Measurements from ENCODE around the gene DUSP22. TPM values are rescaled to one million over a fixed set of nuclear protein-coding genes. Genes with fewer than 3 reads are reported as not detected.

The DUSP22 gene
- total RNA-seq, 2 donors from 2014 or later: 23.3 to 27.4 TPM

DNA sequence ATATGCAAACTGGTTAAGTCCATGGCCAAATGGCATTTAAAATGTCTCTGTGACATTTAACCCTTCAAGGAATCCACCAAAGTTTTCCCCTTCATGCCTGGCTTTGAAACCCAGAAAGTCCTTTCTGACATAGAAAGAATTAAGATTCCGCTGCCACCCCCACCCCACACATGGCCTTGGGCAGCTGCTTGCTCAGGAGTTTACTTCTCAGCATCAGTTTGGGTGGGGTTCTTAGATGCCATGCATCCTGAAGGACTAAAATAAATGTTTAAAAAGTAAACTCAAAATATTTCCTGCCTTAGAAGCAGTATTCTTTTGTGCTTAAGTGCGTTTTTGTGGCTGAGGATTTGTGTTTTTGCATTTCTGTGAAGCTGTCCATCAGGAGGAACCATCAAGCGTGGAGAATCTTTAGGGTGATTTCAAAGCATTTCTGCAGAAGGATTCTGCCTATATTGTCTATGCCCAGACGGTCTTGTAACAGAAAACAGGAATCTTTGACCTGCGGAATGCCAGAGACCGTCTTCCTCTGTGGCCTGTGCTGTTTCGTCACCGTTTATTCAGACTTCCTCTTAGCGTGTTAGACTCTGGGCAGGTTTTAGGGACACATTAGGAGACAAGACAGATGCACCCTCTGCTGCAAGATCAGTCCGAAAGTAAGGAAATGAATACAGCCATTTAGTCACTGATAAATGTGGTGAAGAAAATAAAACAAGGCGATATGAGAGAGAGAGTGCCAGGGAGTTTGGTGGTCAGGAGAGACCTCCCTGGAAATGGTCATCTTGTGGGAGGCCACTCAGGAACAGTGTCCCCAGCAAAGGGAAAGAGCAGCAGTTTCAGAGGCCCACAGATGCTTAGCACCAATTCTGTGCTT, 6.2 kb downstream of the DUSP22 start:
- Mint-ChIP-seq H3K36me3 (ENCODE audit: low read depth) (peaks cover 2% of the 10 kb centered on the region), H3K27me3 (no peaks in the 10 kb centered on the region), H3K27ac (no peak overlapping the region), H3K4me3 (no peak overlapping the region), H3K9me3 (no peaks in the 10 kb centered on the region), H3K4me1 (peaks cover 1% of the 10 kb centered on the region)
- ATAC-seq (replicated peaks): no peak

DNA sequence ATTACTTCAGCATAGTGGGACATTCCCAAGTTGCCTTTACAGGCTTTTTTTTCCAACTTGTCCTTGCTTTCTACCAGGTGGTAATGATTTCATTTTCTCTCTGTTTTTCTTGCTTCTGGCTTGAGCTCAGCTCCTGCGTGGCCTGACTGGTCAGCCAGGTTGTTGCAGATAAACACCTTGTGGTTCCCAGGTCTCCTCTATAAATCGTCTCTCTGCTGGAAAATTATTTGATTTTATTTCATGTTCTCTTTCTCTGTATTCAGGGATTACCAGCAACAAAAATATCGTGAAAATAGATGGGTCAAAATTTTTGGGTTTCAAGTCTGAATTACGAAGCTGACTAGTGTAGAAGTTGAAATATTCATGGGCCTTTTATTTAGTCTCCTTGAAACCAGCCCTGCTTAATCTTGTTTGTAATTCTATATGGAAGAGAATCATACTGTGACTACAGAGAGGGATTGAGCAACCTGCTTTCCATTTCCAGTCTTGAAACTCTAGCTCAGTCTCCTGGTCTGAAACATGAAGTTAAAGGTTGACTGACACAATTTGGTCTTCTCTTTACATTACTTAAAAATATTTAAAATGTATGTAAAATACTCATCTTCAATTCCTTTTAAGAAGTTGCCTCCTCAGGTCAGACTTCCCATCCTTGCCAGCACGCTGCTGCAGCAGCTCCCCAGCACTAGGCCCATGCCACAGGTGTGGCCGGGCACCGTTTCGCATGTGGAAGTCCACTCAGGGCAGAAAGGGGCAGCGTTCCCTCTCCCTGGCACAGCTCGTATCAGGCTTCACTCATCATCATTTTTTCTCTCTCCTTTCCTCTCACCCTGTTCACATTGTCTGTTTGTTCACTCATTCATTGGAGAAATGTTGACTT, 7.1 kb downstream of the DUSP22 start:
- Mint-ChIP-seq H3K9me3 (no peaks in the 10 kb centered on the region), H3K4me3 (no peak overlapping the region), H3K27ac (no peak overlapping the region), H3K4me1 (no peaks in the 10 kb centered on the region), H3K27me3 (no peaks in the 10 kb centered on the region), H3K36me3 (ENCODE audit: low read depth) (no peaks in the 10 kb centered on the region)
- ATAC-seq (replicated peaks): no peak

DNA sequence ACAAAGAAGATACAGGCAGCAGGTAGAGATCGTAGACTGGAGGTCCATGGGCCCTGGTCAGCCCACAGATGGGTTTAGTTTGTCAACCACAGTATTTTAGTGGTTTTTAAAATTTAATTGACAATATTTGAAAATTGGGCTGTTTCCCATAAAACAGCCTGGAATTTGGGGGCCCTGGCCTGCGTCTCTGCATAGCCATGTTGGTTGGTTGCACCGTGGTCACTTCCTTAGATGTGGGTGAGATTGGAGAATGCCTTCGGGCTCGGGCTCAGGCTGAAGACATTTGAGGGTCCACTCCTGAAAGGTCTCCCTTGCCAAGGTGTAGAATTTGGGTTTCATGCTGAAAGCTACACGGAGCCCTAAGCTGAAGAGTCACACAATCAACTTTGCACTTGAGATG, 7.7 kb downstream of the DUSP22 start:
- Mint-ChIP-seq H3K9me3 (peaks cover 6% of the 10 kb centered on the region), H3K4me1 (no peaks in the 10 kb centered on the region), H3K36me3 (ENCODE audit: low read depth) (no peaks in the 10 kb centered on the region), H3K4me3 (no peak overlapping the region), H3K27me3 (no peaks in the 10 kb centered on the region), H3K27ac (no peak overlapping the region)
- no peak for ATAC-seq (replicated peaks)

- Mint-ChIP-seq H3K27ac (no peak overlapping the region), H3K36me3 (ENCODE audit: low read depth) (no peaks in the 10 kb centered on the region), H3K4me3 (no peak overlapping the region), H3K9me3 (peaks cover 6% of the 10 kb centered on the region), H3K4me1 (no peaks in the 10 kb centered on the region), H3K27me3 (no peaks in the 10 kb centered on the region)
- ATAC-seq (replicated peaks): no peak
These were observed 8.4 kb downstream of the DUSP22 start for GRCh38 chr6:300494-301198.

GRCh38 chr6:301526-301925, 9.2 kb downstream of the DUSP22 start:
- H3K4me1 Mint-ChIP-seq: no peaks in the 10 kb centered on the region
- no peaks in the 10 kb centered on the region for H3K36me3 Mint-ChIP-seq (ENCODE audit: low read depth)
- no peaks in the 10 kb centered on the region for H3K27me3 Mint-ChIP-seq
- ATAC-seq (replicated peaks): no peak
- H3K9me3 Mint-ChIP-seq: peaks cover 6% of the 10 kb centered on the region
- H3K4me3 Mint-ChIP-seq: no peak overlapping the region
- no peak overlapping the region for H3K27ac Mint-ChIP-seq

GRCh38 chr6:301929-302705, 9.8 kb downstream of the DUSP22 start:
- Mint-ChIP-seq H3K27ac (no peak overlapping the region), H3K27me3 (no peaks in the 10 kb centered on the region), H3K9me3 (peaks cover 6% of the 10 kb centered on the region), H3K4me3 (no peak overlapping the region), H3K4me1 (no peaks in the 10 kb centered on the region), H3K36me3 (ENCODE audit: low read depth) (no peaks in the 10 kb centered on the region)
- ATAC-seq (replicated peaks): no peak

GRCh38 chr6:302760-303159, 10.5 kb downstream of the DUSP22 start:
- no peaks in the 10 kb centered on the region for H3K36me3 Mint-ChIP-seq (ENCODE audit: low read depth)
- no peak for ATAC-seq (replicated peaks)
- H3K27ac Mint-ChIP-seq: no peak overlapping the region
- H3K27me3 Mint-ChIP-seq: no peaks in the 10 kb centered on the region
- no peak overlapping the region for H3K4me3 Mint-ChIP-seq
- no peaks in the 10 kb centered on the region for H3K4me1 Mint-ChIP-seq
- H3K9me3 Mint-ChIP-seq: peaks cover 6% of the 10 kb centered on the region

- Mint-ChIP-seq H3K27ac (no peak overlapping the region), H3K27me3 (no peaks in the 10 kb centered on the region), H3K4me3 (no peak overlapping the region), H3K9me3 (peaks cover 6% of the 10 kb centered on the region), H3K36me3 (ENCODE audit: low read depth) (no peaks in the 10 kb centered on the region), H3K4me1 (no peaks in the 10 kb centered on the region)
- ATAC-seq (replicated peaks): no peak
These were observed 11.0 kb downstream of the DUSP22 start for GRCh38 chr6:303263-303662.

- no peak for ATAC-seq (replicated peaks)
- Mint-ChIP-seq H3K36me3 (ENCODE audit: low read depth) (no peaks in the 10 kb centered on the region), H3K4me1 (no peaks in the 10 kb centered on the region), H3K9me3 (peaks cover 6% of the 10 kb centered on the region), H3K27me3 (no peaks in the 10 kb centered on the region), H3K4me3 (no peak overlapping the region), H3K27ac (no peak overlapping the region)
These were observed 11.8 kb downstream of the DUSP22 start for GRCh38 chr6:303948-304558.

- H3K9me3 Mint-ChIP-seq: peaks cover 6% of the 10 kb centered on the region
- H3K4me3 Mint-ChIP-seq: no peak overlapping the region
- no peaks in the 10 kb centered on the region for H3K4me1 Mint-ChIP-seq
- no peaks in the 10 kb centered on the region for H3K36me3 Mint-ChIP-seq (ENCODE audit: low read depth)
- no peak for ATAC-seq (replicated peaks)
- no peaks in the 10 kb centered on the region for H3K27me3 Mint-ChIP-seq
- no peak overlapping the region for H3K27ac Mint-ChIP-seq
These were observed 12.6 kb downstream of the DUSP22 start for GRCh38 chr6:304833-305370.

- no peaks in the 10 kb centered on the region for H3K4me1 Mint-ChIP-seq
- no peaks in the 10 kb centered on the region for H3K36me3 Mint-ChIP-seq (ENCODE audit: low read depth)
- no peak overlapping the region for H3K4me3 Mint-ChIP-seq
- H3K9me3 Mint-ChIP-seq: peaks cover 6% of the 10 kb centered on the region
- H3K27me3 Mint-ChIP-seq: no peaks in the 10 kb centered on the region
- ATAC-seq (replicated peaks): peak; percentile 47
- H3K27ac Mint-ChIP-seq: no peak overlapping the region
These were observed 13.3 kb downstream of the DUSP22 start for GRCh38 chr6:305371-306206.

DNA sequence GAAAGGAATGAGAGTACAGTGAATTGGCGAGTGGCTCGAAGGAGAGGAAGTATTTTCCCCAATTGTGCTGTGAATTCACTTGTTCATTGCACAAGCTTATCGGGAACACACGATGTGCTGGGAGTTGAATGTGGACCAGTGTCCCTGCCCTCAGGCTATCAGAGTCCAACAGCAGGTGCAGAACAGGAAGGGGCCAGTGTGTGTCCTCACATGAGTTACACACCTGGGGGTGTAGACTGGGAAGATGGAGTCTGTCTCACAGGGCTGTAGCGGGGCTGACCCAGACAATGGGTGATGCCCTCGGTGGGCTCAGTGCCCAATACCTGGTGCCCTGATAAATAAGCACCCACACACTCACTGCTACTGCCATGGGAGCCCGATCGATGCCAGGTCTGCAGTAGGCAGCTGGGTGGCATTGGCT, 14.4 kb downstream of the DUSP22 start:
- no peak overlapping the region for H3K4me3 Mint-ChIP-seq
- H3K4me1 Mint-ChIP-seq: no peaks in the 10 kb centered on the region
- no peaks in the 10 kb centered on the region for H3K27me3 Mint-ChIP-seq

More for the DNA sequence above, 14.4 kb downstream of the DUSP22 start:
- Mint-ChIP-seq H3K36me3 (ENCODE audit: low read depth) (peaks cover 2% of the 10 kb centered on the region), H3K27ac (no peak overlapping the region), H3K9me3 (peaks cover 6% of the 10 kb centered on the region)
- ATAC-seq (replicated peaks): no peak

All from activated T-helper 17 cell treated with anti-CD3 and anti-CD28 coated beads, Interleukin-2, amount 50 U/mL, for 72 hours (primary cell).